ENCODE results near the gene WDSUB1.

Gene WDSUB1, protein sequence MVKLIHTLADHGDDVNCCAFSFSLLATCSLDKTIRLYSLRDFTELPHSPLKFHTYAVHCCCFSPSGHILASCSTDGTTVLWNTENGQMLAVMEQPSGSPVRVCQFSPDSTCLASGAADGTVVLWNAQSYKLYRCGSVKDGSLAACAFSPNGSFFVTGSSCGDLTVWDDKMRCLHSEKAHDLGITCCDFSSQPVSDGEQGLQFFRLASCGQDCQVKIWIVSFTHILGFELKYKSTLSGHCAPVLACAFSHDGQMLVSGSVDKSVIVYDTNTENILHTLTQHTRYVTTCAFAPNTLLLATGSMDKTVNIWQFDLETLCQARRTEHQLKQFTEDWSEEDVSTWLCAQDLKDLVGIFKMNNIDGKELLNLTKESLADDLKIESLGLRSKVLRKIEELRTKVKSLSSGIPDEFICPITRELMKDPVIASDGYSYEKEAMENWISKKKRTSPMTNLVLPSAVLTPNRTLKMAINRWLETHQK

DNA sequence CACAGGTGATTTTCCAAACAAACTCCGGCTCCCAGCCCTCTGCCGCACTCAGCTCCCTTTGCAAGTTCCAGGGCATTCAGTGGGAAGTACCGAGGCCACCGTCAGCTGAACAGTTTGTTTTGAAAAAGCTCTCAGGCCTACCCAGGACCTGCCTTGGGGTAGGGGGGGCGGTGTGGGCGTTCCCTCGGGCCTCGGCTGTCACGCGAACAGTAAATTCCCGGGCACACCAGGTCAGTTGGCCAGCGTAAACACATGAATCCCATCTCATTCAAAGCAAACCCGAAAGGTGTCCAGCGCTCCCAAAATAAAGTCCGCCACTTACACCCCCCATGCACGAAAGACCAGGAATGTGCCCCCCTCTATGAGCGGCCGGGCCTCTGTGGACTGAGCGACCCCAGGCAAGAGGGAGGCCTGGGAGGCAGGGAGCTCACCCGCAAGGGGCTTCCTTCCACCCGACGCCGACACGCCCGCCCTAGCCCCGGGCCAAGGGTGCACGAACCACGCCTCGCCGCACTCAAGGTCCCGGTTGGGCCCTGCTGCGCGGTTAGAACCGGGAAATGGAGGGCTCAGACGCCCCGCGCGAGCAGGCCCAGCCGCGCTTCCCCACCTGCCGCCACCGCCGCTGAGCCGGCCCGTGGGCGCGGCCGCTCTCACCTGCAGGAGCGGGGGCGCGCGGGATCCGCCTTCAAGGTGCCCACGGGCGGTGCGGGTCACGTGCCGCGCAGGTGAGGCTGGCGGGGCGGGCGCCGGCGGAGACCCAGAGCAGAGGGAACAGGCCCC, at the start of gene WDSUB1:
TSS of gene WDSUB1 (minus strand) at position 775 of the 780 bp plus-strand sequence. CDS start 3,634 bp downstream, outside the sequence.
- Histone ChIP-seq H3K4me1 (ENCODE audit: insufficient read depth, low read length) (peaks cover 13% of the 10 kb centered on the region), H3K36me3 (ENCODE audit: insufficient read depth, low read length) (no peaks in the 10 kb centered on the region), H3K9ac (ENCODE audit: low read length) (peak within 1 kb of the TSS; percentile 74), H3K27me3 (ENCODE audit: control insufficient read depth in 1 of 2, insufficient read depth in 2 of 2, low read length in 2 of 2) (no peaks in the 10 kb centered on the region), H3K27ac (ENCODE audit: low read depth, low read length) (peak within 1 kb of the TSS; percentile 80), H3K9me3 (ENCODE audit: low read length) (no peaks in the 10 kb centered on the region), H3K4me3 (ENCODE audit: low read depth in 1 of 2, low read length in 2 of 2) (peak within 1 kb of the TSS; percentile 82 to 88)

- Histone ChIP-seq H3K9me3 (ENCODE audit: low read length) (no peaks in the 10 kb centered on the region), H3K27ac (ENCODE audit: low read depth, low read length) (no peak overlapping the region), H3K36me3 (ENCODE audit: insufficient read depth, low read length) (peaks cover 21% of the 10 kb centered on the region)
Measured at GRCh38 chr2:159326569-159327255, 40.2 kb upstream of the WDSUB1 start.

DNA sequence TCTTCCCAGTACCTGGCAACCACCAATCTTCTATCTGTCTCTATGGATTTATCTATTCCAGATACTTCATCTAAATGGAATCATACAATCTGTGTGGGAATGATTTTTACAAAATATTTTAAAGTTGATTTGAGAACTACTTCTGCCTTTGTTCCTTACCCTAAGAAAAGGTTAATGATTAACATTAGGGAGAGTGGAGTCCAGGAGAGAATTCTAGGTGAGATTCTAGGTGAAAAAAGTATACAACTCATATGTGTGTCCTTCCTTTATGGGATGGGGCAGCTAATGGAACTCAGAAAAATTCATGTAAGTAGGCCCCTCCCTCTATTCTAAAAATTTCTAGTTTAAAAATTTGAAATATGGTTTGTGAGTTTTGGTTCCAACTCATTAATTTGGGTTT, 35.9 kb upstream of the WDSUB1 start:
- no peaks in the 10 kb centered on the region for H3K9me3 ChIP-seq (ENCODE audit: low read length)
- no peaks in the 10 kb centered on the region for H3K4me1 ChIP-seq (ENCODE audit: insufficient read depth, low read length)
- H3K36me3 ChIP-seq (ENCODE audit: insufficient read depth, low read length) = peaks cover 19% of the 10 kb centered on the region
- H3K9ac ChIP-seq (ENCODE audit: low read length) = no peak overlapping the region
- no peak overlapping the region for H3K4me3 ChIP-seq (ENCODE audit: low read depth in 1 of 2, low read length in 2 of 2)
- H3K27ac ChIP-seq (ENCODE audit: low read depth, low read length) = no peak overlapping the region
- H3K27me3 ChIP-seq (ENCODE audit: control insufficient read depth in 1 of 2, insufficient read depth in 2 of 2, low read length in 2 of 2) = no peaks in the 10 kb centered on the region

More at GRCh38 chr2:159326569-159327255, 40.2 kb upstream of the WDSUB1 start:
- no peaks in the 10 kb centered on the region for H3K27me3 ChIP-seq (ENCODE audit: control insufficient read depth in 1 of 2, insufficient read depth in 2 of 2, low read length in 2 of 2)
- H3K4me3 ChIP-seq (ENCODE audit: low read depth in 1 of 2, low read length in 2 of 2) = no peak overlapping the region
- H3K4me1 ChIP-seq (ENCODE audit: insufficient read depth, low read length) = no peaks in the 10 kb centered on the region
- H3K9ac ChIP-seq (ENCODE audit: low read length) = no peak overlapping the region

DNA sequence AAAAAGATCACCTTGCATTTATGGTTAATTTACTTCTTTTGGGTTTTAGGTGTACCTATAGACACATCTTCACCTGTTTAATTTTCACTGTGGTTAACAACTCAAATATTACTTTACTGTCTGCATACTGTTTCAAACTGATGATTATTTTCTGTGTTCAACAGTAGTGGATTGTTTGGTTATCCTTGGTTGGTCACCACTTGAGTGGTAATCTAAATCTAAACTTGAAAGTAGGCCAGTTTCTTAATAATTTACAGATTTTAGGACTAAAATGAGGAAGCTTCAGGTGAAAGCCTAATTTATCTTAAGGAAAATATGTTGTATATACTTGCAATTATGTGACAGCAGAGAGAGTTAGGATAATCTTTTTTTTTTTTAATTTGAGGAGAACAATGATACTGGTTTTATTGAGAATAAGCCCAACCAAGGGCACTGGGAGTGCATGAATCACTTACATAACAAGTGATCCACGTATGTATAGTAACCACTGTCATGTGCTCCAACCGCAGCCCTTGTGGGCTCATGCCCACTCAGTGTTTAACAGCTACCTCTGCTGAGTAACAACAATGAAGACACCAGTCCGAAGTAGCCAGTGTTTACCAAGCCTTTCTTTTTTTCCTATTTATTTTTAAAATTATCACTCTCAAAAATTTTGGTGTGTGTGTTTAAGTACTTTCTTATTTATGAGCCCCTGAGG, 31.0 kb upstream of the WDSUB1 start:
- Histone ChIP-seq H3K9ac (ENCODE audit: low read length) (no peak overlapping the region), H3K4me3 (ENCODE audit: low read depth in 1 of 2, low read length in 2 of 2) (no peak overlapping the region), H3K27ac (ENCODE audit: low read depth, low read length) (no peak overlapping the region), H3K36me3 (ENCODE audit: insufficient read depth, low read length) (peaks cover 25% of the 10 kb centered on the region), H3K27me3 (ENCODE audit: control insufficient read depth in 1 of 2, insufficient read depth in 2 of 2, low read length in 2 of 2) (no peaks in the 10 kb centered on the region), H3K9me3 (ENCODE audit: low read length) (no peaks in the 10 kb centered on the region), H3K4me1 (ENCODE audit: insufficient read depth, low read length) (no peaks in the 10 kb centered on the region)

DNA sequence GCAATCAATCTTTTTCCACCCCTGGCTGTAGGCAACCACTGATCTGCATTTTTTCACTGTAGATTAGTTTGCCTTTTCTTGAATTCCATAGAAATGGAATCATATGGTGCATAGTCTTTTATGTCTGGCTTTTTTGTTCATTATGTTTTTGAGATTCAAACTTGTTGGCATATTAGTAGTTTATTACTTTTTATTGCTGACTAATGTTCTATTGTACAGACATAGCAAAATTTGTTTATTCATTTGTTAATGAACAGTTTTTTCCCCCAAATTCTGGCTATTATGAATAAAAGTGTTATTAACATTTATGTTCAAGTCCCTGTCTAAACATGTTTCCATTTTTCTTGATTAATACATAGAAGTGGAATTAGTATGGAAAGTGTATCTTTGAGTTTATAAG, 21.4 kb upstream of the WDSUB1 start:
- Histone ChIP-seq H3K36me3 (ENCODE audit: insufficient read depth, low read length) (no peaks in the 10 kb centered on the region), H3K9ac (ENCODE audit: low read length) (no peak overlapping the region), H3K9me3 (ENCODE audit: low read length) (no peaks in the 10 kb centered on the region), H3K27me3 (ENCODE audit: control insufficient read depth in 1 of 2, insufficient read depth in 2 of 2, low read length in 2 of 2) (no peaks in the 10 kb centered on the region), H3K27ac (ENCODE audit: low read depth, low read length) (no peak overlapping the region), H3K4me3 (ENCODE audit: low read depth in 1 of 2, low read length in 2 of 2) (no peak overlapping the region), H3K4me1 (ENCODE audit: insufficient read depth, low read length) (no peaks in the 10 kb centered on the region)

DNA sequence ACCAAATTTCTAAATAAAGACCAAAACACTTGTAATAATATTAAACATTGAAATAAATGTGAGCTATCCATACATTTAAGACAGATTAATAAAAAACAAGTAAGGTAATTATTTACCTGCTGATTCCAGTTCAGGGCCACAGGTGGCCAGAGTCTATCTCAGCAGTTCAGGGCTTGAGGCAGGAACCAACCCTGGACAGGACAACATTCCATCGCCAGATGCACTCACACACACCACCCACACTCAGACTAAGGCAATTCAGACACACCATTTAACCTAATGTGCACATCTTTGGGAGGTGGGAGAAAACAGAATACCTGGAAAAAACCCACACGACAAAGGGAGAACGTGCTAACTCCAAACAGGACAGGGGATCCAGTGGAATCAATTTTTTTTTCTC, 14.1 kb upstream of the WDSUB1 start:
- no peak overlapping the region for H3K4me3 ChIP-seq (ENCODE audit: low read depth in 1 of 2, low read length in 2 of 2)
- H3K36me3 ChIP-seq (ENCODE audit: insufficient read depth, low read length) = no peaks in the 10 kb centered on the region
- H3K27me3 ChIP-seq (ENCODE audit: control insufficient read depth in 1 of 2, insufficient read depth in 2 of 2, low read length in 2 of 2) = no peaks in the 10 kb centered on the region
- no peaks in the 10 kb centered on the region for H3K4me1 ChIP-seq (ENCODE audit: insufficient read depth, low read length)
- H3K9me3 ChIP-seq (ENCODE audit: low read length) = no peaks in the 10 kb centered on the region
- H3K27ac ChIP-seq (ENCODE audit: low read depth, low read length) = no peak overlapping the region
- H3K9ac ChIP-seq (ENCODE audit: low read length) = no peak overlapping the region

DNA sequence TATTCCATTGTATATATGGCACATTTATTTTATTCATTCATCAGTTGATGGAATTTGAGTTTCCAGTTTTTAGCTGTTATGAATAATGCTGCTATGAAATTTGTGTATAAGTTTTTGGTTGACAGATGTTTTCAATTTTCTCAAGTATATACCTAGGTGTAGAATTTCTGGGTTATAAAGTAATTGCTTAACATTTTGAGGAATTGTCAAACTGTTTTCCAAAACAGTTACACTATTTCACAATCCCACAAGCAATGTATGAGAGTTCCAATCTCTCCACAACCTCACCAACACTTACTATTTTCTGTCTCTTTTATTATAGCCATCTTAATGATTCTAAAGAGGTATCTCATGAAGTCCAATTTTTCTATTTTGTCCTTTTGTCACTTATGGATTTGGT, 12.5 kb upstream of the WDSUB1 start:
- no peak overlapping the region for H3K9ac ChIP-seq (ENCODE audit: low read length)
- H3K9me3 ChIP-seq (ENCODE audit: low read length) = no peaks in the 10 kb centered on the region
- H3K27me3 ChIP-seq (ENCODE audit: control insufficient read depth in 1 of 2, insufficient read depth in 2 of 2, low read length in 2 of 2) = no peaks in the 10 kb centered on the region
- H3K36me3 ChIP-seq (ENCODE audit: insufficient read depth, low read length) = no peaks in the 10 kb centered on the region
- H3K4me3 ChIP-seq (ENCODE audit: low read depth in 1 of 2, low read length in 2 of 2) = no peak overlapping the region
- no peak overlapping the region for H3K27ac ChIP-seq (ENCODE audit: low read depth, low read length)
- no peaks in the 10 kb centered on the region for H3K4me1 ChIP-seq (ENCODE audit: insufficient read depth, low read length)

DNA sequence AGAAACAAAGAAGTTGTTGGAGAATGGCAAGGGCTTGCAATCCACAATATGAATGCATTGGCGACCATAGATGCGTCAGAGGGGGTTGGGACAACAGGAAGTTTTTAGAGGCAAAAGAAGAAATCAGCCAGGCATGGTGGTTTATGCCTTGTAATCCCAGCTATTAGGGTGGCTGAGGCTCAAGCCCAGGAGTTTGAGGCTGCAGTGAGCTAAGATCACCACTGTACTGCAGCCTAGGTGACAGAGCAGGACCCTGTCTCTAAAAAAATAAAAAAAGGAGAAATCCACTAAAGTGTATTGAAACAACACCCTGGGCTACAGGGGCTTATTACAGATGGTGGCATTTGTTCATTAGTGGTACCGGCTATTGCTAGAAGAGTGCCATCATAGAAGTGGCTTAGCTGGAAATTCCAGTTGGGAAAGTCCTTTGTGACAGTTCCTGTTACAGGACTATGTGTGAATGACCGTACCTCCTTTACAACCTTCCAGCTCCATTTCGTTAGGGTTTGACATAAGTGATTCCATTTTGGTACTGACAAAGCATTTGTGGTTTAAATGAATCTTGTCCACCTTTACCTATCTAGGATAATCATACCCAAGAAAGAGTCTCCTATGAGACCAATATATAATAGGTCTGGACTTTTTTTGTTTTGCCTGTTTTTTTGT, 10.7 kb upstream of the WDSUB1 start:
- Histone ChIP-seq H3K9ac (ENCODE audit: low read length) (no peak overlapping the region), H3K4me3 (ENCODE audit: low read depth in 1 of 2, low read length in 2 of 2) (no peak overlapping the region), H3K36me3 (ENCODE audit: insufficient read depth, low read length) (no peaks in the 10 kb centered on the region), H3K4me1 (ENCODE audit: insufficient read depth, low read length) (no peaks in the 10 kb centered on the region), H3K9me3 (ENCODE audit: low read length) (no peaks in the 10 kb centered on the region), H3K27me3 (ENCODE audit: control insufficient read depth in 1 of 2, insufficient read depth in 2 of 2, low read length in 2 of 2) (no peaks in the 10 kb centered on the region), H3K27ac (ENCODE audit: low read depth, low read length) (no peak overlapping the region)

DNA sequence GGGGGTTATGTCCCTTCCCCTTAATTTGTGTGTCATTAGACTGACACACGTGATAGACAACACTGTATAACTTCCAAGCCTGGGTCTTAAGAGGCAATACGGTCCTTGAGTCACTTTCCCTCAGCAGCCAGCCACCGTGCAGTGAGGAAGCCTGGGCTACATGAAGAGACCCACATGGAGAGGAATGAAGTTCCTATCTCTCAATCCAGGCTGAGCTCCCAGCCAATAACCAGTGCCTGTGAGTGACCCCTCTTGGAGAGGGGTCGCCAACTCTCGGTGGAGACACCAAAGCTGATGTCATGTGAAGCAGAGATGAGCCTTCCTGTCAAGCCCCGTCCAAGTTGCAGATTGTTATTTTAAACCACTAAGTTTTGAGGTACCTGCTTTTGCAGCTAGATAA, 5.7 kb upstream of the WDSUB1 start:
- Histone ChIP-seq H3K36me3 (ENCODE audit: insufficient read depth, low read length) (no peaks in the 10 kb centered on the region), H3K27ac (ENCODE audit: low read depth, low read length) (no peak overlapping the region), H3K4me3 (ENCODE audit: low read depth in 1 of 2, low read length in 2 of 2) (no peak overlapping the region), H3K27me3 (ENCODE audit: control insufficient read depth in 1 of 2, insufficient read depth in 2 of 2, low read length in 2 of 2) (no peaks in the 10 kb centered on the region), H3K4me1 (ENCODE audit: insufficient read depth, low read length) (peaks cover 5% of the 10 kb centered on the region), H3K9ac (ENCODE audit: low read length) (no peak overlapping the region), H3K9me3 (ENCODE audit: low read length) (no peaks in the 10 kb centered on the region)

GRCh38 chr2:159290289-159290907, 3.9 kb upstream of the WDSUB1 start:
- Histone ChIP-seq H3K27me3 (ENCODE audit: control insufficient read depth in 1 of 2, insufficient read depth in 2 of 2, low read length in 2 of 2) (no peaks in the 10 kb centered on the region), H3K4me3 (ENCODE audit: low read depth in 1 of 2, low read length in 2 of 2) (no peak overlapping the region), H3K27ac (ENCODE audit: low read depth, low read length) (no peak overlapping the region), H3K4me1 (ENCODE audit: insufficient read depth, low read length) (peaks cover 9% of the 10 kb centered on the region), H3K36me3 (ENCODE audit: insufficient read depth, low read length) (no peaks in the 10 kb centered on the region), H3K9me3 (ENCODE audit: low read length) (no peaks in the 10 kb centered on the region), H3K9ac (ENCODE audit: low read length) (no peak overlapping the region)

Data from muscle layer of colon (tissue), 2 donors.